ENCODE measurements around the gene NDUFA6.

DNA sequence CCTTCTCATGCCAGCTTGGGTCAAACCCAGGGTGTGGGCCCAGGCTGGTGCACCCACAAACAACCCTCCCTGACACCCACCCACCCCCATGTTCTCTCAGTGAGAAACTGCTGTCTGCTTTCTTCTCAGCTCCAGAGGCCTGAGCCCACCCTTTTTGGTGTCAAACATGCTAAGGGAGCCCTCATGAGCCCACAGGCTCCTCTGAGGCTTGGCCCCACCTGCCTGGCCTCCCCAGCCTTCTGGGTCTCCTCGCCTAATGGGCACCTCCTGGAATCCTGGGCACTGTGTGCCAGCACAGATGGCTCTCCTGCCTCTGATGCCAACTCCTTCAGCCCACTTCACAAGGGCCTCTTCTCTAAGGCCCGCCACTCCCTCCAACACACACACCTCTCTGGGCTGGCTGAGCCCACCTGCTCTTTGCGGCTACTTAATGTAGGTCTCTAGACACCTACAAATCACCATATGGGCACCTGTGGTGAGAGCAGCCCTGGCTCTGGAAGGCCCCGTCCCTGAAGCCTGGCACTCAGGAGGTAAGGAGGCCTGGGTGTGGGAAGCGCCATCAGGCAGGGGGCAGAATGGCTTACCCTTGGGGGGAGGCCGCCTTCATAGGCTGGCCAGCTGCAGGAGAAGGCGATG, 24.3 kb downstream of the NDUFA6 start:
- TF ChIP-seq, protein P1, sequence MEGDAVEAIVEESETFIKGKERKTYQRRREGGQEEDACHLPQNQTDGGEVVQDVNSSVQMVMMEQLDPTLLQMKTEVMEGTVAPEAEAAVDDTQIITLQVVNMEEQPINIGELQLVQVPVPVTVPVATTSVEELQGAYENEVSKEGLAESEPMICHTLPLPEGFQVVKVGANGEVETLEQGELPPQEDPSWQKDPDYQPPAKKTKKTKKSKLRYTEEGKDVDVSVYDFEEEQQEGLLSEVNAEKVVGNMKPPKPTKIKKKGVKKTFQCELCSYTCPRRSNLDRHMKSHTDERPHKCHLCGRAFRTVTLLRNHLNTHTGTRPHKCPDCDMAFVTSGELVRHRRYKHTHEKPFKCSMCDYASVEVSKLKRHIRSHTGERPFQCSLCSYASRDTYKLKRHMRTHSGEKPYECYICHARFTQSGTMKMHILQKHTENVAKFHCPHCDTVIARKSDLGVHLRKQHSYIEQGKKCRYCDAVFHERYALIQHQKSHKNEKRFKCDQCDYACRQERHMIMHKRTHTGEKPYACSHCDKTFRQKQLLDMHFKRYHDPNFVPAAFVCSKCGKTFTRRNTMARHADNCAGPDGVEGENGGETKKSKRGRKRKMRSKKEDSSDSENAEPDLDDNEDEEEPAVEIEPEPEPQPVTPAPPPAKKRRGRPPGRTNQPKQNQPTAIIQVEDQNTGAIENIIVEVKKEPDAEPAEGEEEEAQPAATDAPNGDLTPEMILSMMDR (conservative IDR thresholded peaks at IDR 0.05; ENCODE audit: low read depth, low read length) = no peak
- TF ChIP-seq EZH2phosphoT487 (IDR thresholded peaks at IDR 0.05; ENCODE audit: borderline replicate concordance, low read length) = no peak
- TF ChIP-seq EZH2 (IDR thresholded peaks at IDR 0.05; ENCODE audit: low read length, unreplicated experiment) = no peak

All from PC-3 (cell line).